ENCODE measurements around the gene KCNIP4. TPM values are rescaled to one million over a fixed set of nuclear protein-coding genes. Genes with fewer than 3 reads are reported as not detected.

Gene KCNIP4
- total RNA-seq, 1 donor from 2014 or later: not detected

DNA sequence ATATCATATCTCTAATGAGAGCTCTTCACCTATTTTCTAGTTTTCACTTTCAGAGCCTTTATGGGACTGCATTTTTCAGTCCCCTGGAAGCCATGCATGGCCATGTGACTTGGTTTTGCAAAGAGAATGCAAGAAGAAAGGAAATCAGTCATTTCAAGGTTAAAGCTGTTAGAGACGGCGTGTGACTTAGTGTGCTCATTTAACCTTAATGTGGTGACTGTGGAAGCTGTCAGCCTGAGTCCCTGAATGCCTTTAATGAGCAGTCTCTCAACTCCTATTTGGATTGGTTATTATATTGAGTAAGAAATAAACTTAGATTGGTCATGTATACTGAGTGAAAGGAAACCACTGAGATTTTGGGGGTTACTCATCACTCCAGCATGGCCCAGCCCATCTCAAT lies 212.7 kb downstream of the KCNIP4 start:
- no peak for ATAC-seq
- intact Hi-C loops (cut with DNase I): no loop called here
- Histone ChIP-seq H3K9me3 (no peaks in the 10 kb centered on the region), H3K4me1 (no peaks in the 10 kb centered on the region), H3K27ac (no peak overlapping the region), H3K36me3 (no peaks in the 10 kb centered on the region), H3K27me3 (no peaks in the 10 kb centered on the region), H3K4me3 (no peak overlapping the region)
- no peak for DNase-seq
- TF ChIP-seq, protein P1, sequence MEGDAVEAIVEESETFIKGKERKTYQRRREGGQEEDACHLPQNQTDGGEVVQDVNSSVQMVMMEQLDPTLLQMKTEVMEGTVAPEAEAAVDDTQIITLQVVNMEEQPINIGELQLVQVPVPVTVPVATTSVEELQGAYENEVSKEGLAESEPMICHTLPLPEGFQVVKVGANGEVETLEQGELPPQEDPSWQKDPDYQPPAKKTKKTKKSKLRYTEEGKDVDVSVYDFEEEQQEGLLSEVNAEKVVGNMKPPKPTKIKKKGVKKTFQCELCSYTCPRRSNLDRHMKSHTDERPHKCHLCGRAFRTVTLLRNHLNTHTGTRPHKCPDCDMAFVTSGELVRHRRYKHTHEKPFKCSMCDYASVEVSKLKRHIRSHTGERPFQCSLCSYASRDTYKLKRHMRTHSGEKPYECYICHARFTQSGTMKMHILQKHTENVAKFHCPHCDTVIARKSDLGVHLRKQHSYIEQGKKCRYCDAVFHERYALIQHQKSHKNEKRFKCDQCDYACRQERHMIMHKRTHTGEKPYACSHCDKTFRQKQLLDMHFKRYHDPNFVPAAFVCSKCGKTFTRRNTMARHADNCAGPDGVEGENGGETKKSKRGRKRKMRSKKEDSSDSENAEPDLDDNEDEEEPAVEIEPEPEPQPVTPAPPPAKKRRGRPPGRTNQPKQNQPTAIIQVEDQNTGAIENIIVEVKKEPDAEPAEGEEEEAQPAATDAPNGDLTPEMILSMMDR (IDR thresholded peaks at IDR 0.05): no peak

DNA sequence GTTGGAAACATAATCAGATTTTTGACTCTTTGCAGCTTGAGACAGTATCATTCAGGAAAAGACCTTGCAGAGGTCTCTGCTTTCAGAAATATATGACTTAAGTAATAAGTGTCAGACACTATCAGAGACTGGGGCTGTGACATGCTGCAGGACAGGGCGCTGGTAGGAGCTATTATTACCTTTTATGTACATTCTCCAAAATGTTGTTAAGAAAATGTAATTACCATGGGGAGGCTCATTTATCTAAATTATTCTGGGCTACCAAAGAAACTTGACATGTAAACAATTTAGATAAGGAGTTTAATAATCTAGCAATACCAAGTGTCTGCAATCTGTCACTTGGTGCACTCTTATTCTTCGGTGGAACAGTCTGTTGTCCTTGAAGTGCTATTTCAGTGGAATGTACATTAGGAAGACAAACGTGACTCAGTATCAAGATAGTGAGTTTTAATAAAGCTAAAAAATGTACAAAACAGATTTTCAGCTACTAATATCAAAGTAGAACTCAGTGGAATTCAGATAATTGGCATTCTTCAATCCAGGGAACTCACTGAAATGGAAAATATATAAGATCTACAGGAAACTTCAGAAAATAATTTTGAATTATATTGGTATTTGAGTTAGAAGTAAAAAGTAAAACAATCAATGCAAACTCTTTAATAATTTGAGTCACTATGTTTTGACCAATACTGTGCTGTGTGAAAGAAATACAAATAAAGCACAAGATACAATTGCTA lies 214.5 kb downstream of the KCNIP4 start:
- intact Hi-C loops (cut with DNase I): no loop called here
- no peaks in the 10 kb centered on the region for H3K9me3 ChIP-seq
- no peak overlapping the region for H3K27ac ChIP-seq
- H3K27me3 ChIP-seq: no peaks in the 10 kb centered on the region
- H3K36me3 ChIP-seq: no peaks in the 10 kb centered on the region
- no peaks in the 10 kb centered on the region for H3K4me1 ChIP-seq
- no peak overlapping the region for H3K4me3 ChIP-seq
- no peak for DNase-seq
- TF ChIP-seq, protein P1 (IDR thresholded peaks at IDR 0.05): no peak
- no peak for ATAC-seq

DNA sequence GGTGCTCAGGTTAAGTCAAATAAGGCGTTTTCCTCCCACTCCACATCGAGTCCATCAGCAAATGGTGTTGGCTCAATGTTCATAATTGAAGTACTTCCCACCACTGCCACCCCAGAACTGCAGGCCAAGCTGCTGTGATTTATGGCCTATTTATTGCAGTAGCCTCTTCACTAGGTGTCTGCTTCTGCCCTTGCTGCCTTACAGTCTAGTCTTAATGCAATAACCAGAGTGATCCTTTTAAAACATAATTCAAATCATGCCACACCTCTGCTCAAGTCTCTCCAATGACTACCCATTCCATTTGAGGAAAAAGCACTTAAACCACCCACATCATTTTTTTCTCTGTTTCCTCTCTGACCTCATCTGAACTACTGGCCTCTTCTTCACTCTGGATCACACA lies 220.3 kb downstream of the KCNIP4 start:
- Histone ChIP-seq H3K4me3 (no peak overlapping the region), H3K36me3 (no peaks in the 10 kb centered on the region), H3K9me3 (no peaks in the 10 kb centered on the region), H3K4me1 (no peaks in the 10 kb centered on the region), H3K27ac (no peak overlapping the region), H3K27me3 (no peaks in the 10 kb centered on the region)
- DNase-seq (no peak), ATAC-seq (no peak)
- intact Hi-C loops (cut with DNase I): no loop called here
- TF ChIP-seq, protein P1 (IDR thresholded peaks at IDR 0.05): no peak

DNA sequence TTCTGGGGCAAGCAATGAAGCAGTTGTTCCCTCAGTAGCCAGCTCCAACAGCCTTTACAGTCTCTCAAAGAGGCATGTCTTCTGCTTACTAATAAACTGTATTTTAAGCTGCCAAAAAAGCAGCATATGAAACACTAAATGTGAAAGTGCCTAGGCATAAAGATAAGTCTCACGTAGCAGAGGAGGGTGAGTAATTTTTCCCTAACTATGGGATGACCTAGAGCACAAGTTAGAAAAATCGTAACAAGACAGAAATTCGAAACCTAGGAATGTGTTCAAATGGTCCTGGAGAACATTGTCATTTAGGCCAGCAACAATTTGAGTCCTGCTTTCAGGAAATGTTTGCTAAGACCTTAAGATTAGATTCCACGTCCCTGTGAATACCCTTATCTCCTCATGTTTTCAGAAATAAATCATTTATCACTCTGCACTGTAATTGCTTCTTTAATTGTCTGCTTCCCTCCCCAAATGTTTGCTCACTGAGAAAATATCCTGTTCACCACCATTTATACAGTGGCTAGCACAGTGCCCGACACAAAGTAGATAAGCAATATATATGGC lies 222.2 kb downstream of the KCNIP4 start:
- ATAC-seq (no peak), DNase-seq (no peak)
- TF ChIP-seq, protein P1 (IDR thresholded peaks at IDR 0.05): no peak
- H3K36me3 ChIP-seq: no peaks in the 10 kb centered on the region
- no peaks in the 10 kb centered on the region for H3K4me1 ChIP-seq
- no peaks in the 10 kb centered on the region for H3K27me3 ChIP-seq
- H3K4me3 ChIP-seq: no peak overlapping the region
- H3K9me3 ChIP-seq: no peaks in the 10 kb centered on the region
- intact Hi-C loops (cut with DNase I): no loop called here
- no peak overlapping the region for H3K27ac ChIP-seq

DNA sequence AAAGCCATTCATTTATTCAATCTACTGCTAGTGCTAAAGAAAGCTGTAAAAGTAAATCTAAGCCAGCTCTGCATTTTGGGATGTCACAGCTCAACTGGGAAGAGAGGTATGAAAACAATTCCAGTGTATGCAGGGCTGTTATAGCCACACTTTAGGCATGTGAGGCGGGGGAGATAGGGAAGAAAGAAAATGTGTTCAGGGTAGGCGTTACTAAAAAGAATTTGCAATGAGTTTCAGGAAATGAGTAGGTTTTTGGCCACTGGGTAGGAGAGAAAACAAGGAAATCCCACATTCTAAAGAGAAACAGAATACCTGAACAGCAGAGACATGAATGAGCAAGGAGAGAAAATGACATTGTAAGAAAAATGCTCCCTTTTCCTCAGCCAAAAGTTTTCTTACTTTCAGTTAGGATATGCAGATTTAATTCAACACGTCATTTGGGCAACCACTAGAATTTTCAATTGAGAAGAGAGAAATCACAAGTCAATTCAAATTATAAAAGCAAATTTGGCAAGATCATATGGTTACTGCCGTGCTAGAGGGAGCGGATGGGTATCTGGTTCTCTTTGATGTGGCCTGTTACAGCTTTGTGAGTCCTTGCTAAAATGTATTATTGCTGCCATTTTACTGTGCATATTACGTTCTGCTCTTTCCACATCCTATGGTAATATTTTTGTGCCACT lies 226.3 kb downstream of the KCNIP4 start:
- intact Hi-C loops (cut with DNase I): no loop called here
- TF ChIP-seq, protein P1 (IDR thresholded peaks at IDR 0.05): no peak

More for the DNA sequence above, 226.3 kb downstream of the KCNIP4 start:
- Histone ChIP-seq H3K4me1 (no peaks in the 10 kb centered on the region), H3K4me3 (no peak overlapping the region), H3K9me3 (no peaks in the 10 kb centered on the region), H3K36me3 (no peaks in the 10 kb centered on the region), H3K27ac (no peak overlapping the region), H3K27me3 (no peaks in the 10 kb centered on the region)
- DNase-seq: no peak
- ATAC-seq: no peak

All from upper lobe of right lung (tissue), 1 donor.